ENCODE results near the gene FERMT1.
"Not testable (repeated sequence)": the region's sequence is repeated elsewhere in the genome, so short reads cannot be mapped to it uniquely, and the experiment has no call there.

Gene FERMT1

GRCh38 chr20:6032907-6033306 lies 89.9 kb downstream of the FERMT1 start:
- H3K4me2 ChIP-seq (ENCODE audit: low read length, poor library complexity, severe bottlenecking); H3K4ac ChIP-seq (ENCODE audit: low read depth in 1 of 2, low read length in 2 of 2); H3K9ac ChIP-seq (ENCODE audit: low read length); H2AK5ac ChIP-seq (ENCODE audit: low read length, severe bottlenecking); H4K8ac ChIP-seq (ENCODE audit: low read length); H3K27ac ChIP-seq (ENCODE audit: low read length, poor library complexity, severe bottlenecking); H3K9me3 ChIP-seq (ENCODE audit: control insufficient read depth, low read length); H2BK15ac ChIP-seq (ENCODE audit: low read depth, poor library complexity, severe bottlenecking); H3K18ac ChIP-seq (ENCODE audit: low read depth in 1 of 2, low read length in 2 of 2); H3K4me3 ChIP-seq (ENCODE audit: insufficient read depth in 1 of 2, low read depth in 1 of 2, low read length in 2 of 2); H2AFZ ChIP-seq (ENCODE audit: low read depth, low read length); H2BK120ac ChIP-seq (ENCODE audit: low read depth, low read length); H2BK5ac ChIP-seq (ENCODE audit: low read depth, low read length, poor library complexity, severe bottlenecking); H3K23ac ChIP-seq (ENCODE audit: low read length in 2 of 2); H3K4me1 ChIP-seq (ENCODE audit: control insufficient read depth, insufficient read depth, low read depth, low read length); DNase-seq; H3K27me3 ChIP-seq (ENCODE audit: control insufficient read depth in 1 of 2, insufficient read depth in 1 of 2, low read length in 2 of 2); H2BK12ac ChIP-seq (ENCODE audit: low read length in 2 of 2); H3K14ac ChIP-seq (ENCODE audit: low read length in 2 of 2); H4K91ac ChIP-seq (ENCODE audit: low read length): not testable (repeated sequence)
- 99% methylated on average over 6 of the region's 8 CpGs for WGBS
- Histone ChIP-seq H3K79me1 (replicated peaks; ENCODE audit: low read length, poor library complexity, severe bottlenecking) (peaks cover 16% of the 10 kb centered on the region), H3K36me3 (ENCODE audit: control insufficient read depth in 1 of 2, insufficient read depth in 2 of 2, low read depth in 1 of 2, low read length in 2 of 2) (peaks cover 16 to 56% of the 10 kb centered on the region in 2 experiments)

- Histone ChIP-seq H4K8ac (ENCODE audit: low read length) (peak overlapping the region; percentile 21), H3K14ac (ENCODE audit: low read length in 2 of 2) (no peak overlapping the region), H3K79me1 (replicated peaks; ENCODE audit: low read length, poor library complexity, severe bottlenecking) (peaks cover 21% of the 10 kb centered on the region), H2BK12ac (ENCODE audit: low read length in 2 of 2) (no peak overlapping the region), H2AK5ac (ENCODE audit: low read length, severe bottlenecking) (no peak overlapping the region), H2BK15ac (ENCODE audit: low read depth, poor library complexity, severe bottlenecking) (no peak overlapping the region), H3K4me2 (ENCODE audit: low read length, poor library complexity, severe bottlenecking) (no peak overlapping the region), H2BK5ac (ENCODE audit: low read depth, low read length, poor library complexity, severe bottlenecking) (no peak overlapping the region), H3K27ac (ENCODE audit: low read length, poor library complexity, severe bottlenecking) (no peak overlapping the region), H4K91ac (ENCODE audit: low read length) (no peak overlapping the region), H3K36me3 (ENCODE audit: control insufficient read depth in 1 of 2, insufficient read depth in 2 of 2, low read depth in 1 of 2, low read length in 2 of 2) (peaks cover 12 to 44% of the 10 kb centered on the region in 2 experiments), H3K18ac (ENCODE audit: low read depth in 1 of 2, low read length in 2 of 2) (no peak overlapping the region), H3K4me1 (ENCODE audit: control insufficient read depth, insufficient read depth, low read depth, low read length) (no peaks in the 10 kb centered on the region), H3K9me3 (ENCODE audit: control insufficient read depth, low read length) (peaks cover 1% of the 10 kb centered on the region), H2AFZ (ENCODE audit: low read depth, low read length) (no peak overlapping the region), H3K23ac (ENCODE audit: low read length in 2 of 2) (no peak overlapping the region), H2BK120ac (ENCODE audit: low read depth, low read length) (no peak overlapping the region), H3K9ac (ENCODE audit: low read length) (no peak overlapping the region), H3K4me3 (ENCODE audit: insufficient read depth in 1 of 2, low read depth in 1 of 2, low read length in 2 of 2) (no peak overlapping the region), H3K4ac (ENCODE audit: low read depth in 1 of 2, low read length in 2 of 2) (no peak overlapping the region), H3K27me3 (ENCODE audit: control insufficient read depth in 1 of 2, insufficient read depth in 1 of 2, low read length in 2 of 2) (no peaks in the 10 kb centered on the region)
- no peak for DNase-seq
- whole genome bisulfite sequencing = 100% methylated on average over 6 of the region's 6 CpGs
Measured at GRCh38 chr20:6030453-6031080, 92.3 kb downstream of the FERMT1 start.

GRCh38 chr20:6029538-6029937 lies 93.3 kb downstream of the FERMT1 start:
- WGBS = 92% methylated on average over 4 of the region's 6 CpGs
- Histone ChIP-seq H2BK5ac (ENCODE audit: low read depth, low read length, poor library complexity, severe bottlenecking) (no peak overlapping the region), H3K14ac (ENCODE audit: low read length in 2 of 2) (no peak overlapping the region), H2BK15ac (ENCODE audit: low read depth, poor library complexity, severe bottlenecking) (no peak overlapping the region), H4K8ac (ENCODE audit: low read length) (no peak overlapping the region), H3K9me3 (ENCODE audit: control insufficient read depth, low read length) (peaks cover 12% of the 10 kb centered on the region), H2AK5ac (ENCODE audit: low read length, severe bottlenecking) (no peak overlapping the region), H3K4ac (ENCODE audit: low read depth in 1 of 2, low read length in 2 of 2) (no peak overlapping the region), H2AFZ (ENCODE audit: low read depth, low read length) (no peak overlapping the region), H2BK120ac (ENCODE audit: low read depth, low read length) (no peak overlapping the region), H3K4me2 (ENCODE audit: low read length, poor library complexity, severe bottlenecking) (no peak overlapping the region), H3K4me3 (ENCODE audit: insufficient read depth in 1 of 2, low read depth in 1 of 2, low read length in 2 of 2) (no peak overlapping the region), H3K18ac (ENCODE audit: low read depth in 1 of 2, low read length in 2 of 2) (no peak overlapping the region), H4K91ac (ENCODE audit: low read length) (no peak overlapping the region), H2BK12ac (ENCODE audit: low read length in 2 of 2) (no peak overlapping the region), H3K23ac (ENCODE audit: low read length in 2 of 2) (no peak overlapping the region), H3K4me1 (ENCODE audit: control insufficient read depth, insufficient read depth, low read depth, low read length) (no peaks in the 10 kb centered on the region), H3K9ac (ENCODE audit: low read length) (no peak overlapping the region), H3K27me3 (ENCODE audit: control insufficient read depth in 1 of 2, insufficient read depth in 1 of 2, low read length in 2 of 2) (no peaks in the 10 kb centered on the region), H3K79me1 (replicated peaks; ENCODE audit: low read length, poor library complexity, severe bottlenecking) (peaks cover 19% of the 10 kb centered on the region), H3K36me3 (ENCODE audit: control insufficient read depth in 1 of 2, insufficient read depth in 2 of 2, low read depth in 1 of 2, low read length in 2 of 2) (peaks cover 10 to 44% of the 10 kb centered on the region in 2 experiments), H3K27ac (ENCODE audit: low read length, poor library complexity, severe bottlenecking) (no peak overlapping the region)
- no peak for DNase-seq

GRCh38 chr20:6028818-6029217 lies 94.0 kb downstream of the FERMT1 start:
- Histone ChIP-seq H3K4ac (ENCODE audit: low read depth in 1 of 2, low read length in 2 of 2) (no peak overlapping the region), H3K23ac (ENCODE audit: low read length in 2 of 2) (no peak overlapping the region), H3K27ac (ENCODE audit: low read length, poor library complexity, severe bottlenecking) (no peak overlapping the region), H2BK12ac (ENCODE audit: low read length in 2 of 2) (no peak overlapping the region), H3K9ac (ENCODE audit: low read length) (no peak overlapping the region), H4K8ac (ENCODE audit: low read length) (no peak overlapping the region), H2BK5ac (ENCODE audit: low read depth, low read length, poor library complexity, severe bottlenecking) (no peak overlapping the region), H4K91ac (ENCODE audit: low read length) (no peak overlapping the region), H2BK120ac (ENCODE audit: low read depth, low read length) (no peak overlapping the region), H2BK15ac (ENCODE audit: low read depth, poor library complexity, severe bottlenecking) (no peak overlapping the region), H3K4me1 (ENCODE audit: control insufficient read depth, insufficient read depth, low read depth, low read length) (no peaks in the 10 kb centered on the region), H3K14ac (ENCODE audit: low read length in 2 of 2) (no peak overlapping the region), H3K4me3 (ENCODE audit: insufficient read depth in 1 of 2, low read depth in 1 of 2, low read length in 2 of 2) (no peak overlapping the region), H2AFZ (ENCODE audit: low read depth, low read length) (no peak overlapping the region), H3K4me2 (ENCODE audit: low read length, poor library complexity, severe bottlenecking) (no peak overlapping the region), H3K36me3 (ENCODE audit: control insufficient read depth in 1 of 2, insufficient read depth in 2 of 2, low read depth in 1 of 2, low read length in 2 of 2) (peaks cover 14 to 44% of the 10 kb centered on the region in 2 experiments), H2AK5ac (ENCODE audit: low read length, severe bottlenecking) (no peak overlapping the region), H3K27me3 (ENCODE audit: control insufficient read depth in 1 of 2, insufficient read depth in 1 of 2, low read length in 2 of 2) (no peaks in the 10 kb centered on the region), H3K79me1 (replicated peaks; ENCODE audit: low read length, poor library complexity, severe bottlenecking) (peaks cover 18% of the 10 kb centered on the region), H3K18ac (ENCODE audit: low read depth in 1 of 2, low read length in 2 of 2) (no peak overlapping the region), H3K9me3 (ENCODE audit: control insufficient read depth, low read length) (peaks cover 14% of the 10 kb centered on the region)
- no peak for DNase-seq
